ENCODE data around the gene PUM1. TPM values are rescaled to one million over a fixed set of nuclear protein-coding genes. Genes with fewer than 3 reads are reported as not detected.
A peak's percentile ranks its signal among the peaks of the same experiment; 100 is the strongest.

PUM1 gene
- polyA plus RNA-seq, 1 donor, result 140 TPM

- DNase-seq, result no peak
Observed at GRCh38 chr1:30929135-30929889, 136.2 kb downstream of the PUM1 start.

DNA sequence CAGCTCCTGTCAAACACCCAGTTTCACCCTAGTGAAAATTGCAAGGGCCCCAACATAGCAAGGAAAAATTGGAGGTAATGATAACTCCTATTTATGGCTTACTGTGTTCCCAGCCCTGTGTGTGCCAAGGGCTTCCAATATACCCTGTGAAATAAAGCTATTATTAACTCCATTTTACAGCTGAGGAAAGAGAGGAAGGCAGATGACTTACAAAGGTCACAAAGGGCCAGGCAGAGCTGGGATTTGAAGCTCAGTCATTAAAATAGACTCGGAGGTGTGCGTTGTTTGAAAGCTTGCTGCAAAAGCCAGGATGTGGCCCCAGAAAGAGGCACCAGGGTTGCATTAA, 136.8 kb downstream of the PUM1 start:
- no peak for DNase-seq

DNA sequence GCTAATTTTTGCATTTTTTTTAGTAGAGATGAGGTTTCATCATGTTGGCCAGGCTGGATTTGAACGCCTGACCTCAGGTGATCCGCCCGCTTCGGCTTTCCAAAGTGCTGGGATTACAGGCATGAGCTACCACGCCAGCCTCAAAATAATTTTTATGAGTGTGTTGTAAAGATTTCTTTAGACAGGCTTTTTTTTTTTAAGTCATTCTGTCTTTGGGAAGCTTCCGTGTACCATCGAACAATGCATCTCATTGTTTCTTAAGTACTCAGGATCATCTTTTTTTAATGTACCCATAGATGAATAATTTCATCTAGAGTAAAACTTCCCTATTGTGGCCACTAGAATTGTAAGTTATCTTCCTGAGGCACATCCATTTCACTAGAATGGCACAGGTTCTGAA, 137.3 kb downstream of the PUM1 start:
- no peak for DNase-seq

GRCh38 chr1:30927448-30927847, 138.1 kb downstream of the PUM1 start:
- no peak for DNase-seq

DNA sequence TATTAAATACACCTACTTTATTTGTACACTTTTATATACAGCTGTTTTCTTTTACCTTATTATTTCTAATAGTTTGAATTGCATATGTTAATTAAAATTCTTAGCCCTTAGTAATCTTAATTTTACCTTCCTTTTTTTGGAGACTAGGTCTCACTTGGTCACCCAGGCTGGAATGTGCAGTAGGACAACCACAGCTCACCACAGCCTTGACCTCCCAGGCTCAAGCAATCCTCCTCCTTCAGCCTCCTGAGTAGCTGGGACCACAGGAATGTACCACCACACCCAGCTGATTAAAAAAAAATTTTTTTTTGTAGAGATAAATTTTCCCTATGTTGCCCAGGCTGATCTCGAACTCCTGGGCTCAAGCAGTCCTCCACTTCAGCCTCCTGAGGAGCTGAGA, 141.9 kb downstream of the PUM1 start:
- DNase-seq, result no peak

DNA sequence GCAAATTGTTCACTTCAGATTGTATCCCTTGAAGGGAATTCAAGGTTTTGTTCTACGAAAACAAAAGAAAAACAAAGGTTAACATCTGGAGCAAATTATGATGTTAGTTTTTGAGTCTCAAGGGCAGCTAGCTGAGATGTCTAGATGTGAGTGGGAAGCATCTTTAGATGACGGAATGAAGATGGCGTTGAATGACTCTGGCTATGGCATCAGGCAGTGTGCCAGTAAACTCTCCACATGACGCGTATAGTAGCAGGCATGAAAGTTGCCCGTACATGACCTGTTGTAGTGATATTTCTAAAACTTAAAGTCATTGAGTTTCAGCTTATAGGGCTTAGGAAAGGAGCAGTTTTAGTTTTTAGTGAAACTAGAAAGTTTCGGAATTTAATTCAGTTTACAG, 144.7 kb downstream of the PUM1 start:
- no peak for DNase-seq

DNA sequence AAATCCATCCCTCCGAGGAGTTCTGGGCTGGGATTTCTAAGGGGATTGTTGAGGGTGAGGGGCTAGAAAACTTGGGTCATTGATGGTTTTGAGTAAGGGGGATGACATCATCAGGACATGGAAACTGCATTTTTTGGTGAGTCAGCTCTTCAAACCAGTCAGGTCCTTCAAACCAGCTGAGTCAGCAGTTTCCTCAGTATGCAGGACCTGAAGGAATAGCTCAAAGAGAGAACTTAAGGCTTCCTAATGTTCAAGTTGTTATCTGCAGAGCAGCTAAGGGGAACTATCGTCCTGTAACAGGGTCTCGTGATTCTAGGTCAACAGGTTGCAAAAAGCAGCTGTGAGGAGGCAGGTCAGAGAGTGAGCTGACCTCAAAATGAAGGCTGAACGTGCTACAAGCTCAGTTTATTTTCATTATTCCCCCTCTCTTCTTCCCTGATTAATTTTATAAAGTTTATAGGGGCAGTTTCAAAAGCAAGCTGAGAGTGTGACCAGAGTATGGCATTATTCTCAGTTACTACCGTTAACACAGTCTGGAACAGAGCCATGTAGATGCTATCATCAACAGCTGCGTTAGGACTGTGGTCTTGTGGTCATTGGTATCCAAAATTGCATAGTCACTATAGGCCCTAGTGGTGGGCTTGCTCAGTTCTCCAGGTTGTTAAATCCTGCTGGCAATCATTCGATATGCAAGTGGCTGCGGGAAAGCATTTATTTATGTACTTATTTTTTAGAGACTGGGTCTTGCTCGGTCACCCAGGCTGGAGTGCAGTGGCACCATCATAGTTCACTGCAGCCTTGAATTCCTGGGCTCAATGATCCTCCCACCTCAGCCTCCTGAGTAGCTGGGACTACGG, 146.3 kb downstream of the PUM1 start:
- DNase-seq, result no peak

GRCh38 chr1:30916296-30916695, 149.2 kb downstream of the PUM1 start:
- DNase-seq, result no peak

DNA sequence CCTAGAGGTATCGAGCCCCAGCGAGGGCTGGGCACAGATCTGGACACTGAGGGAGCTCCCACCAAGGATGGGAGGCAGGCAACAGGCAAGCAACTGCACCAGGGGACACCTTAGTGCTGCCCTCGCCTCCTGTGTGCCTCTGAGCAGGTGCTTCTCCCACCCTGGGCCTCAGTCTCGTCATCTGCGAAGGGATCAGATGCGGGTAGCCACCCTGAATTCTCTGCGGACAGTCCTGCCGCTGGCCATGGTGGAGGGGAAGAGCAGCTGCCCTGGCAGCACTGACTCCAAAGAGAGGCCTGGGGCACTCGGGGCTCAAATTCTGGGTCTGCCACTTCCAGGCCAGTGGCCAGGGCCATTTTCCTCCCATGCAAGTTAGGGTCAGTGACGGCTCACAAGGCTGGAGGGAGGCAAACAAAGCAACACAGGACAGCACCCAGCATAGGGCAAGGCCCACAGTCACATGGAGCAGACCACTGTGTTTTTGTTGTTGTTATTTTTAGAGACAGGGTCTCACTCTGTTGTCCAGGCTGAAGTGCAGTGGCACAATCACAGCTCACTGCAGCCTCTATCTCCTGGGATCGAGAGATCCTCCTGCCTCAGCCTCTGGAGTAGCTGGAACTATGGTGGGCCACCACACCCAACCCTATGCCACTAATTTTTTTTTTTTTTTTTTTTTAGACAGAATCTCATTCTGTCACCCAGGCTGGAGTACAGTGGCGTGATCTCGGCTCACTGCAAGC, 149.9 kb downstream of the PUM1 start:
- DNase-seq, result no peak

DNA sequence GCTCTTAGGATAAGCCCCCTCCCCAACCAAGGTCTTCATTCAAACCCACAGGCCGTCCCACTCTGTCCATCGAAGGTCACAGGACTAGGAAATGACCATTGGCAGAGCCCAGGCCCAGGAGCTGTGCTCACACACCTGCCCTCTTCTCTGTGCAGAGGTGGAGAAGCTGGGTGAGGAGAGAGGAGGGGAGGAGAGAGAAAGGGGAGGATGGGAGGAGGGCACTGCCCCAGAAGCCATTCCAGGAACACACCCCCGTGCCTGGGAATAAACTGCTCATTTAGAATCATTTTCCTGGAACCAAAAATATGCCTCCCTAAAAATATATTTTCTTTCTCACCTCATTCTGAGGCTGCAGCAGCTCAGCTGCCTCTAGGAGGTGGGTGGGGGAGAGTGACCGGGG, 150.6 kb downstream of the PUM1 start:
- DNase-seq, result no peak

DNA sequence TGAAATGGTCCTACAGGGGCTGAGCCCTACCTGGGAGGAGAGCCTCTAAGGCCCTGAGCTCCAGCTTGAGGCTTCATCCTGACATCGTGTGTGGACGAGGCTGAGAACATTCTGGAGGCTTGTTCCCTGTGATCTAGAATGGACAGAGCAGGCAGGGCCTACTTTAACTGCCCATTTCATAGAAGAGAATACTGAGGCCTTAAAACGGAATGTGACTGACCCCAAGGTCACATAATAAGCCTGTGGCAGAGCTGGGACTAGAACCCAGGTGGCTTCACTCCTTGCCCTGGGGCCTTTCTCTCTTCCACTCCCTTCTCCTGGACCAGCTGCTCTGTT, 151.0 kb downstream of the PUM1 start:
- no peak for DNase-seq

GRCh38 chr1:30912913-30913652, 152.4 kb downstream of the PUM1 start:
- no peak for DNase-seq

- no peak for DNase-seq
Observed at GRCh38 chr1:30912224-30912623, 153.3 kb downstream of the PUM1 start.

DNA sequence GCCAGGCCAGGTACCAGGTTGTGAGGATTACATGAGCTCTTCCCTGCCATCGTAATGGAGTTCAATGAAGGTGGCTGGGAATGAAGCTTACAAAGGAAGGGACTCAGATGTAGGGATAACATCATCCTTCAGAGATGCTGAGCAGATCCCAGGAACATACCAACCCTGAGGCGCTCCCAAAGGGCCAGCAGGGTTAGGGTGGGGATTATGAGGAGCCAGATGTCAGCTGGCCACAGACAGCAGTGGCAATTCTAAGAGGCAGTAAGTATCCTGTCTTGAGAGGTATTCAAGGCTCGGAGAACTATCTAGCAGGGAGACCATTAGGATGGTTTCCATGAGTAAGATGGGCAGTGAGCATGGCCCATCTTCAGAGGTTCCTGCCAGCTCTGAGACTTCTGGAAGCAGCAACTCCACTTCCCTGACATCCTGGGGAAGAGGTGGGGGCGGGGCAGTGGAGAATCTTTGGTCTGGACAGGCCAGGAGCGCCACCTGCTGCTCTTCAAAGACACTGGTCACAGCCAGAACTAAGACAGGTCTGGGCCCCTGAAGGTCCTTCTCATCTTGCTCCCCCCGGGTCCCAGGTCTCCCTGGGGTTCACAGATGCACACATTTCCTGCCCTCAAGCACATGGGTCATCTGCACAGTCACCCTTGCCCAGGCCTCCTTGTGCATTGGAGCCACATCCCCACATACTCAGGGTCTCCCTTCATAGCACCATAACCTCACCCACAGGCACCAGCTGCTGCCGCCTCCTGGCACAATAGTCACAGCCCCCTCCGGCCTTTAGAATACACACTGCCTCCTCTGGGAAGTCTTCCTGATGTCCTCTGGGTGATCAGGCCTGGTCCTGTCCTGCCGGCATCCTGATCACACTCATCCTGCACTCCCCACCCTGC, 154.2 kb downstream of the PUM1 start:
- DNase-seq, result peak; percentile 87

DNA sequence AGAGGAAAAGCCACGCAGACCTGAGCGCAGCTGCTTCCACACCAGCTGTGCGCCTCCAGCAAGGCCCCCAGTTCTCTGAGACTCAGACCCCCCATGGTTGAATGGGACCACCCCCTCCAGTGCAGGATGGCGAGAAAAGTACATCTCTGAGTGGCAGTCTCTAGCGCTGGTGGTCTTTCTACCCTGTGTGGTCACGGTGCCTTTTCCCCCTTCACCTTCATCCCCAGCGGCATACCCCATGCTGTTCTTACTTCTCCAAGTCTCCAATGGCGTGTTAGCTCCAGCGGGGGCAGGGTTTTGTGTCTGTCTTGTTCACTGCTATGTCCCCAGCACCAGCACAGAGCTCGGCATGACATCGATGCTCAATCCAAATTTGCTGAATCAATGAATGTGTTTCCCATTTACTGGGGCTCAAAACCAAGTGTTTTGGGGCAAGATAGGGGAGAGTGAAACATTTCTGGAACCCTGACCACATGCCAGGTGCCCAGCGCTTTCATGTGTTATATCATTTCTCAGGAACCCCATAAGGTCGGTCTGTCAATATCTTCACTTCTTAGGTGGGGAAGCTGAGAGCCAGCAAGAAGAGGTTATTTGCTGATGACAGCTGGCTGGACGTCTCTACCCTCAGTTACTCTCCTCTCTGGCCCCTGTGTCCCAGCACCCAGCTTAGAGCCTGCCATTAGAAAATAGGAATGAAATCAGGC, 156.0 kb downstream of the PUM1 start:
- DNase-seq, result no peak

GRCh38 chr1:30908696-30909364, 156.7 kb downstream of the PUM1 start, which contains the start of gene SDC3:
TSS of gene SDC3 (minus strand) at chr1:30908758. CDS start at chr1:30908586, 172 bp downstream.
- no peak for DNase-seq

DNA sequence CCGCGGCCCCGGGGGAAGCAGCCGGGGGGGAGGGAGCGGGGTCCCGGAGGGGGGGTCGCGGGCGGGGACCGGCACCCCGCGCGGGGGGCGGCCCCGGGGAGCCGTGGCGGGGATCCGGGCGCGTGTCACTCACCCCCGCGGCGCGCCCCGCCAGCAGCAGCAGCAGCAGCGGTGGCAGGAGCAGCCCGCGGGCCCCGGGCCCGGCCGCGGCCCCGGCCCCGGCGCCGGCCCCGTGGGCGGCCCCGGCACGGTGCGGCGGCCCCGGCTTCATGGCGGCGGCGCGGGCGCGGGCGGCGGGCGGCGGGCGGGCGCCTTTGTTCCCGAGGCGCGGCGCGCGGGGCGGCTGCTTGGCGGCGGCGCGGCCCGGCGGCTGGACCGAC, 157.2 kb downstream of the PUM1 start:
- no peak for DNase-seq

DNA sequence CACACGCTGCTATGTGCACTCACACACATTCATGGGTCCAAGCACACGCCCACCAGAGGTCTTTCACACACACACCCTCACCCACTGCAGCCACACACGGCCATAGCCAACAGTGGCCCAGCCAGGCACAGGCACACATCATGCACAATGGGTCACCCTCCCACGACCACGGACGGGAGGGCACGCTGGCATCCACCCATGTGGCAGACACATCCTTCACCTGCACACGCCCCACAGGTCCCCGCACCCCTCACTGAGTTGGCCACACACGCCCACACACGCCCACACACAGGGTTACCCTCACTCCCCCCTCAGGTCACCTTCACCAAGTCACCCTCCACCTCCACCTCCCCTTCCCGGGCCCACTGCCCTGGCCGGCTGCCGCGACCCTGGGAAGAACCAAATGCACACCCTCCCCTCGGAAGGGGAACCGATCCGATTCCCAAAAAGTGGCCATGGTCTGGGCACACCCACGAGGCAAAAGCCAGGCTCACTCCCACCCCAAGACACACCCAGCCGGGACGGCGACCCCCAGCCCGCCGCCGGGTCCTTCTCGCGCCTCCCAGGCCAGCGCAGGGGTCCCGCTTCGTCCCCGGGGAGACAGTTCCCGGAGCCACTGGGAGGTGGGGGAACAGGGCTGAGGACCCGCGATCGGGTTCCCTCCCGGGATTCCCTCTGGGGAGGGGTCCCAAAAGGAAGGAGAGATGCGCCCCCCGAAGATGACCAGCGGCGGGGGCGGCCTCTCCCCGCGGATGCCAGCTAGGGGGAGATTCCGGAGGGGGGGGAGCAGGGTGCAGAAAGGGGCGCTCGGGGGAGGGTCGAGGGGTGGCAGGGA, 157.8 kb downstream of the PUM1 start:
- no peak for DNase-seq

Data from left kidney (tissue), 2 donors.